Middle frontal gyrus (tissue), 1 donor: ENCODE data around the gene PKP1.

Experiments
- DNase-seq: peaks from one replicate; pipeline ENCODE4 v3.0.0-alpha.2; 2015; ENCODE audit warnings: low spot score; ENCODE audit errors: extremely low spot score

Gene PKP1

DNA sequence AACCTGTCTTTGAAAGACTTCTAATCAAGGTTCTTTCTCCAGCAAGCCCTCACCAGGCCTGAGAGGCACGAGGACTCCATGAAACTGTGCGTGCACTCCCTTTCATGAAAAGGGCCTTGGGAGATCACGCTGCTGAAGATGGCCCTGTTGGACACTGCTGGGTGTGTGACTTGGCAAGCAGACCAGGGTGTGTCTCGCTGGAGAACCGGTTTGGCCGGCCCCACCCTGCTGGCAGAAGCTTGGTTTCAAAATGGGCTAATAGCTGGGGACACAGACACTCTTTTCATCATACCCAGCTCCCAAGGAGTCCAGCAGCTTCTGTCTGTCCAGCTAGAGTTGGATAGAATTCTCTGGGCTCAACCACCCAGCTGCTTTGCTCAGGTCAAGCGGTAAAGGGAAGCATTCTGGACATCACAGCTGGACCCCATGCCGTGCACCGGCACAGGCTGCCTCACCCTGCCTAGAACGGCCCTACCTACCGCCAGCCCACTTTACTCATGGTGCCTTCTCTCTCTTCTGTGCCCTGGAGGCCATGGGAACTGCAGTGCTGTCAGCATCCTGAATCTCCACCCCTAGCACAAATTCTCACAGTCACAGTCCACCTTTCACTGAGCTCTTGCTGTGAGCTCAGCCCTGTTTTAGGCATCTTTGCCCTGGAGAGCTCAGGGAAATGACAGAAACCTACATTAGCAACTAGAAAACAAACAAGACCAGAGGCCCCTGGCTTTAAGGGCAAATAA lies 24.6 kb downstream of the PKP1 start:
- DNase-seq, result no peak

- no peak for DNase-seq
Measured at GRCh38 chr1:201309416-201309815, 26.1 kb downstream of the PKP1 start.

- no peak for DNase-seq
Measured at GRCh38 chr1:201310251-201310985, 27.1 kb downstream of the PKP1 start.

DNA sequence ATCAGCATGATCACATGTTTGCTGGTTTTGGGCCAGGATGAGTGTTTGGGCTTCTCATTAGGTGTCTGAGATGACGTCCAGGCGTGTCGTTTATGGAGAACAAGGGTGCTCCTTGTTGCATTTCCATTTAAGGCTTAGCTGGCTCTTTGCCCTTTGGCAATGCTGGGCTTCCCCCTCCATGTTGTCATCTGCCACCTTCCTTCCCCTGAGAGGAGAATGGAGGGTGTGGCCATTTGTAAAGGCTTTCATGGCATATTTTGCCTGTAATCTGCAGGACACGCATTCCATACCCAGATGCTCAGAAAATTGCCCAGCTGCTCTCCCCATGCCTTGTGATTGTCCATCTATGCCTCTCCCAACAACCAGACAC lies 27.7 kb downstream of the PKP1 start:
- DNase-seq, result no peak

DNA sequence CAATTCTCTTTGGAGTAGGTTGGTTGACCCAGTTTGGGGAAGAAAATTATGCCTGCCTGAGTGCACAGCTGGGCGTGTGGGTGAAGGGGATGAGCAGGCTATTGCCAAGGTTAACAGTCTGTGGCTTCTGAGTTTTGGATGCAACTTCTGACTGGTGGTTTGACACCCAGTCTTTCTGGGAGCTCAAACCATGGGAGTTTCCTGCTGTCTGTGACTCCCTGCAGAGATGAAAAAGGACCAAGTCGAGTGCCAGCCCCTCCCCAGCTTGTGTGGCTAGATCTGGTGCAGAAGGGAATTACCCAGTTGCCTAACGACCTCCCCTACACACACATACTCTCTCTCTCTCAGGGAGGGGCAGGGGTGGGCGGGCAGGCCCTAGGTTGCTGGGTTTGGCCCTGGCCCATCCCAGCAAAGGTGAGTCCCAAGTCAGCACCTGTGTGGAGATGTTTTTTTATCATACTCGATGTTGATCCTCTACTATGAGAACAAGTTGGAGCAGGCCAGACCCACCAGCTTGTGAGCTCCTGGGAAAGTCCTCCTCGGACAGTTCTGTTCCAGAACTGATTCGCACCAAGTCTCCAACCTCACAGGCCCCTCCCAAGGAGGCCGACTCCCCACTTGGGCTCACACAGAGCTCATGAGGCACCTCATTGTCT lies 28.2 kb downstream of the PKP1 start:
- DNase-seq, result no peak

- DNase-seq, result no peak
Measured at GRCh38 chr1:201312298-201312697, 29.0 kb downstream of the PKP1 start.

- DNase-seq, result no peak
Measured at GRCh38 chr1:201313086-201313485, 29.8 kb downstream of the PKP1 start.

DNA sequence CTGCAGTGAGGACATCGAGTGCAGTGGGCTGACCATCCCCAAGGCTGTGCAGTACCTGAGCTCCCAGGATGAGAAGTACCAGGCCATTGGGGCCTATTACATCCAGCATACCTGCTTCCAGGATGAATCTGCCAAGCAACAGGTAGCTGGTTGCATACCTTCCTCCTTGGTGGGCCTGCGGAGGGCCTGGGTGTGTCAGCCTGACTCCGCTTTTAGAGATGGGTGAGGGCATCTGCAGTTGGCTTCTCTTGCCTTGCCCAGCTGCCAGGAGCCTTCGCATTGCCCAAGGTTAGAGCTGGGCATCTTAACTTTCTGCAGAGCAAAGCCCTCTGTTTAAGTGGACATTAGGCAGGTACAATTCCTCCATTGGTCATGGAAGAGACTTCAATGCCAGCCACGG lies 33.2 kb downstream of the PKP1 start:
- DNase-seq, result no peak

DNA sequence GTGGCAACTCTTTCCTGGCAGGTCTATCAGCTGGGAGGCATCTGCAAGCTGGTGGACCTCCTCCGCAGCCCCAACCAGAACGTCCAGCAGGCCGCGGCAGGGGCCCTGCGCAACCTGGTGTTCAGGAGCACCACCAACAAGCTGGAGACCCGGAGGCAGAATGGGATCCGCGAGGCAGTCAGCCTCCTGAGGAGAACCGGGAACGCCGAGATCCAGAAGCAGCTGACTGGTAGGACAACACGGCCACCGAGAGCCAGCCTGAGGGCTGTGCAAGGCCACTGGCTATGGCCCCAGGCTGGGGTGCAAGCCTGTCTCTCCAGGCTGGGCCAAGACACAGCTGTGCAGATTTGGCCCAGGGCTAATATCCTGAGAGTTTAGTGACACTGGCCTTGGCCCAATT lies 34.2 kb downstream of the PKP1 start:
- DNase-seq, result no peak

DNA sequence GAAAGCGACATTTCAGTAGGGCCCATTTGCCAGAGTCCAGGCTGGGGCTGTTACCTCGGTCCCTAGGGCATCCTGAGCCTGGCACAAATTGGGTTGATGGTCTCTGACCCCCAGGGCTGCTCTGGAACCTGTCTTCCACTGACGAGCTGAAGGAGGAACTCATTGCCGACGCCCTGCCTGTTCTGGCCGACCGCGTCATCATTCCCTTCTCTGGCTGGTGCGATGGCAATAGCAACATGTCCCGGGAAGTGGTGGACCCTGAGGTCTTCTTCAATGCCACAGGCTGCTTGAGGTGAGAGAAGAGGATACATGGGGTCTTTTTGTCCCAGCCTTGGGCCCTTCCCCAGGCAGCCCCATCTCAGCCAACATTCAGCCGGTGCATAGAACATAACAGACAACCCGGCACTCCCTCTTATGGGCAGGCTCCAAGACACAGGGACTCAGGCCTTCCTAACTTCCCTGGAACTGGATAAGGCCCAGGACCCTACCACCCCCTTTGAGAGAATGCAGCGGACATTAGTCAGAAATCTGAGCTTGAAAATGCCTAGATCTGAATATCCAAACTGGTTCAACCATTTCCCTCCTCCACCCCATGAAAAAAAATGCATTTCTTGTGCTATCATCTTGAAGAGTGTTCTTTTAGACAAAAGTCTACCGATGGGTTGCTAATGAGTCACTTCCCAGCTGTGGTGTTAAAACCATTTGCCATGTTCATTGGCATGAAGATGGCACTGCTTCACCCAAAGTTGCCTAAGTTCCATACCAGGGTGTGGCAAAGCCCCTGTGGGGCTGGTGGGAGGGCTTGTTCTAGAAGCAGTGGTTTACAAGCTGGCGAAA lies 35.4 kb downstream of the PKP1 start:
- DNase-seq, result no peak

DNA sequence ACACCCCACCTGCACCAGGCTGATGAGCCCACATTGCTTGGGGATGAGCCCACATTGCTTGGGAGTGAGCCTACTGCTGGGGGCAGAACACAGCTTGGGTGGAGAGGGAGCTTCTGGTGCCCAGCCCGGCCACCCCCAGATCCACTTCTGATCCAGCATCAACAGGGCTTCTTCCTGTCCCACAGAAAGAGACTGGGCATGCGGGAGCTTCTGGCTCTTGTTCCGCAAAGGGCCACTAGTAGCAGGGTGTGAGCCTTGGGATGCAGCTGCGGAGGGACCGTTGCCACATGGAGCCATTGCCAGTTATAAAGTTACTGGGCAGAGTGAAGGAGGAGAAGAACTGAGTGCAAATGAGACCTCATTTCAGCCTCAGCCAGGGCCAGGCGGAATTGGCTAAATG lies 36.3 kb downstream of the PKP1 start:
- no peak for DNase-seq

- no peak for DNase-seq
Measured at GRCh38 chr1:201320168-201320788, 37.0 kb downstream of the PKP1 start.

GRCh38 chr1:201321826-201322390 lies 38.6 kb downstream of the PKP1 start:
- DNase-seq, result no peak

DNA sequence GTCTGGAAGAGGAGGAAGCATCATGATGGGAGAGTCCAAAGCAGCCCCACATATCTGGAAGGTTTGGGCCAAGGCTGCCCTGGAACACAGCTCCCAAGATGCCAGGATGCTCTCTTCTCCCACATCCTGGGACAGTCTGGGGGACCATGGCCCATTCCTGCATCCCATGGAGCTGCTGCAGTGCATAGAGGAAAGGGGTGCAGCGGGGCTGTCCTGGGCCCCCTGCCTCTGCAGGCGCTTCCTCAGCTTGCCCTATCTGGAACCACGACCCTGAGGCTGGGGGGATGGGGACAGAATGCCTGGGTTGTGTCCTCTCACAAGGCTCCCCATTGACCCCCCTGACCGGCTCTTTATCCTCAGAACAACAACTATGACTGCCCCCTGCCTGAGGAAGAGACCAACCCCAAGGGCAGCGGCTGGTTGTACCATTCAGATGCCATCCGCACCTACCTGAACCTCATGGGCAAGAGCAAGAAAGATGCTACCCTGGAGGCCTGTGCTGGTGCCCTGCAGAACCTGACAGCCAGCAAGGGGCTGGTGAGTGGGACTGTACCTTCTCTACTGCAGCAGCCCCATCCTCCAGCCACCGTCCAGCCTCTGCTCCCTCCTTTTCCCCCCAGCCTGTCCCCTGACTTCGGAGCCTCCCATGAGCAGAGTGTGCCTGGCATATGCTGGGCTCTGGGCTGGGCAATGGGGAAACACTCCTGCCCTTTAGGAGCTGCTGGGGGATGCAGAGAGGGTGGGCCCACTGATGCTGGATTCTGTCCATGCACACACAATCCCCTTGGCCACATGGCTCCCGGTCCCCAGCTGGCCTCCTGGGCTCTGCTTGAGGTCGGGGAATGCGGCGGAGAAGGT lies 39.6 kb downstream of the PKP1 start:
- DNase-seq, result no peak

GRCh38 chr1:201324306-201324705 lies 41.0 kb downstream of the PKP1 start:
- no peak for DNase-seq

GRCh38 chr1:201324821-201325677 lies 41.7 kb downstream of the PKP1 start:
- DNase-seq, result no peak

DNA sequence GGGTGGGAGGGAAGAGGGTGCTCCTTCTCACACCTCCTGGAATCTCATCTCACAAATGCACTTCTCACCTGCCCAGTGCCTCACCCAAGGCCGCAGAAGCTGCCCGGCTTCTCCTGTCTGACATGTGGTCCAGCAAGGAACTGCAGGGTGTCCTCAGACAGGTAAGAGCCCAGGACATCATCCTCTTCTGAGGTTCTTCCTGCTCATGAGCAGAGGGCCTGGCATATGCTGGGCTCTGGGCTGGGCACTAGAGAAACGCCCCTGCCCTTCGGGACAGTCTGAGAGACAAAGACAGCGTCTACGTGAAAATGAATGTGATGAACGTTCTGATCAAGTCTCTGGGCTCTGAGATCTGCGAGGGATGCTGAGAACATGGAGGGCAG lies 42.4 kb downstream of the PKP1 start:
- no peak for DNase-seq

GRCh38 chr1:201326710-201327109 lies 43.4 kb downstream of the PKP1 start:
- DNase-seq, result no peak

DNA sequence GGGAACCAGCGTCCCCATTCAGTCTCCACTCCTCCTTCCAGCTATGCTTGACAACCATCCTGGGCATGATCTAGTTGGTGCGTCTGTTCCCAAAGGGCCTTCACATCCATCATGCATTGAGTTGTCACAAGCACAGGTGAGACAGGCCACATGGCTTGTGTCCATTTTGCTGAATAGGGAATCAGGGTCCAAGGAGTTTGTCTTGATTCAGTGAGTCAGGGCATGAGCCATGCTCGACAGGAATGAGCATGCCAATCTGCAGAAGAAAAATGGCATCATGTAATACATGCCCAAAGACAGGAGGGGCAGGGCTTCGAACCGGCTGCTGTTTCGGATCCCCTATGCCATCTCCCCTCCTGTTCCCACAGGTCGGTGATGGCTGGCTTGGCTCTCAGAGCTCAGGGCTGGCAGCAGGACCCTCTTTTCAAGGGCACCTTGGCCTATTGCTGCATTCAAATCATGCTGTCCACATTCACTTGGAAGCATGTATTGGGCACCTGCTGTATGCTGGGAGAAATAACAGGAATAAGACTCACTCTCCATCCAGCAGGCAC lies 44.5 kb downstream of the PKP1 start:
- no peak for DNase-seq
